Liver (tissue), 9 donors: ENCODE measurements around the gene CCDC91. TPM values are rescaled to one million over a fixed set of nuclear protein-coding genes. Genes with fewer than 3 reads are reported as not detected.

Experiments used
- DNase-seq: peaks from one replicate; pipeline ENCODE4 v3.0.0-alpha.2; 2017; ENCODE audit warnings: low spot score
- H3K27ac ChIP-seq, 2 donors: one replicate each; pipeline ENCODE4 v1.7.0; 2013; ENCODE audit warnings: inconsistent platforms in 2 of 2, low read length in 2 of 2, control low read depth in 1 of 2, low read depth in 1 of 2, mild to moderate bottlenecking in 1 of 2
- H3K27me3 ChIP-seq, 4 donors: one replicate each; pipeline versions ENCODE4 v1.6.1 to v1.7.0; 2013; ENCODE audit warnings: low read length in 3 of 4, inconsistent platforms in 1 of 4, mild to moderate bottlenecking in 1 of 4, moderate library complexity in 1 of 4; ENCODE audit not compliant: control insufficient read depth in 4 of 4, insufficient read depth in 4 of 4
- H3K36me3 ChIP-seq, 4 donors: one replicate each; pipeline versions ENCODE4 v1.6.1 to v1.7.0; 2013; ENCODE audit warnings: low read length in 3 of 4, mild to moderate bottlenecking in 3 of 4, low read depth in 1 of 4, moderate library complexity in 1 of 4; ENCODE audit not compliant: control insufficient read depth in 4 of 4, insufficient read depth in 3 of 4
- H3K4me1 ChIP-seq, 4 donors: one replicate each; pipeline versions ENCODE4 v1.6.1 to v1.7.0; 2013; ENCODE audit warnings: low read length in 3 of 4, mild to moderate bottlenecking in 3 of 4, moderate library complexity in 1 of 4; ENCODE audit not compliant: control insufficient read depth in 4 of 4, insufficient read depth in 4 of 4
- H3K4me3 ChIP-seq, 3 donors: one replicate each; pipeline versions ENCODE4 v1.6.1 to v1.7.0; 2013; ENCODE audit warnings: low read length in 3 of 3, control low read depth in 1 of 3, low read depth in 1 of 3, mild to moderate bottlenecking in 1 of 3
- H3K9ac ChIP-seq, 2 donors: one replicate each; pipeline ENCODE4 v1.7.0; 2013; ENCODE audit warnings: low read length in 2 of 2, mild to moderate bottlenecking in 2 of 2, moderate library complexity in 2 of 2, control low read depth in 1 of 2, low read depth in 1 of 2
- H3K9me3 ChIP-seq, 4 donors: one replicate each; pipeline versions ENCODE4 v1.6.1 to v1.7.0; 2013; ENCODE audit warnings: low read length in 3 of 4; ENCODE audit not compliant: control insufficient read depth in 4 of 4
- GABPA ChIP-seq, 2 donors: IDR thresholded peaks in 1 of 2; conservative IDR thresholded peaks in 1 of 2; 2 replicates each; pipeline ENCODE4 v1.6.1; 2016; ENCODE audit warnings: antibody characterized with exemption in 2 of 2, mild to moderate bottlenecking in 1 of 2, moderate library complexity in 1 of 2
- HNF4A ChIP-seq, 2 donors: conservative IDR thresholded peaks; 2 replicates each; pipeline ENCODE4 v1.6.1; 2016; ENCODE audit warnings: antibody characterized with exemption in 2 of 2, mild to moderate bottlenecking in 2 of 2
- HNF4G ChIP-seq: IDR thresholded peaks from 2 replicates; pipeline ENCODE4 v1.6.1; 2016; ENCODE audit warnings: antibody characterized with exemption
- NR2F2 ChIP-seq: IDR thresholded peaks from 2 replicates; pipeline ENCODE4 v1.6.1; 2016; ENCODE audit warnings: antibody characterized with exemption
- RXRA ChIP-seq, 2 donors: IDR thresholded peaks; 2 replicates each; pipeline ENCODE4 v1.6.1; 2017 to 2018; ENCODE audit warnings: antibody characterized with exemption in 2 of 2, mild to moderate bottlenecking in 1 of 2
- TAF1 ChIP-seq: conservative IDR thresholded peaks from 2 replicates; pipeline ENCODE4 v1.6.1; 2016; ENCODE audit warnings: antibody characterized with exemption, mild to moderate bottlenecking
- YY1 ChIP-seq: IDR thresholded peaks from 2 replicates; pipeline ENCODE4 v1.6.1; 2016; ENCODE audit warnings: antibody characterized with exemption, mild to moderate bottlenecking
- WGBS: extraction: QIAGEN DNeasy Blood & Tissue Kit; methylation state at CpG from one replicate; pipeline ENCODE4 v1.1.7; 2013; 5-methylcytosine and 5-hydroxymethylcytosine counted together
- polyA plus RNA-seq, 2 donors: library from polyadenylated mRNA; stranded (reverse) in 1 of 2; unstranded in 1 of 2; fragments of 200-250 nt in 1 of 2; fragments of >200 nt in 1 of 2; fragmentation: Nextera tagmentation in 1 of 2; extraction: Ambion mirVana in 1 of 2; gene quantifications; one replicate each; pipeline versions ENCODE4 v1.2.1 to v1.2.3, GENCODE V29; 2013 to 2015
- total RNA-seq, 2 donors: library from RNA; depleted of rRNA; stranded (reverse); fragments of >200 nt; gene quantifications; one replicate each; pipeline ENCODE4 v1.2.3, GENCODE V29; 2014
- TF ChIP-seq, protein P1 (sequence below): IDR thresholded peaks from 2 replicates; pipeline ENCODE4 v1.6.1; 2016; ENCODE audit warnings: antibody characterized with exemption
- TF ChIP-seq, protein P2 (sequence below): IDR thresholded peaks from 2 replicates; pipeline ENCODE4 v1.6.1; 2016; ENCODE audit warnings: antibody characterized with exemption
- TF ChIP-seq, protein P3 (sequence below): IDR thresholded peaks from 2 replicates; pipeline ENCODE4 v1.6.1; 2016; ENCODE audit warnings: antibody characterized with exemption, mild to moderate bottlenecking
- TF ChIP-seq, protein P4 (sequence below): IDR thresholded peaks from 2 replicates; pipeline ENCODE4 v1.6.1; 2016; ENCODE audit warnings: antibody characterized with exemption
- donor health status: healthy.
- donor health status: healthy.
- donor health status: healthy.
- donor health status: healthy.
- donor health status: healthy.

CCDC91 gene
- total and polyA plus RNA-seq, 4 donors = 8.4 to 29.0 (median 15.1) TPM

- H3K27ac ChIP-seq = no peak overlapping the region
- peaks cover 0 to 7% (median 2%) of the 10 kb centered on the region in 4 donors for H3K36me3 ChIP-seq
These were observed 269.2 kb downstream of the CCDC91 start for GRCh38 chr12:28459481-28459880.

GRCh38 chr12:28460420-28461130 is 270.3 kb downstream of the CCDC91 start:
- H3K4me3 ChIP-seq = no peak overlapping the region
- H3K9me3 ChIP-seq = no peaks in the 10 kb centered on the region
- no peak for DNase-seq
- H3K4me1 ChIP-seq = no peaks in the 10 kb centered on the region
- H3K27ac ChIP-seq = no peak overlapping the region
- H3K9ac ChIP-seq = no peak overlapping the region
- 88% methylated on average over 2 of the region's 2 CpGs for WGBS
- TF ChIP-seq, protein P1, sequence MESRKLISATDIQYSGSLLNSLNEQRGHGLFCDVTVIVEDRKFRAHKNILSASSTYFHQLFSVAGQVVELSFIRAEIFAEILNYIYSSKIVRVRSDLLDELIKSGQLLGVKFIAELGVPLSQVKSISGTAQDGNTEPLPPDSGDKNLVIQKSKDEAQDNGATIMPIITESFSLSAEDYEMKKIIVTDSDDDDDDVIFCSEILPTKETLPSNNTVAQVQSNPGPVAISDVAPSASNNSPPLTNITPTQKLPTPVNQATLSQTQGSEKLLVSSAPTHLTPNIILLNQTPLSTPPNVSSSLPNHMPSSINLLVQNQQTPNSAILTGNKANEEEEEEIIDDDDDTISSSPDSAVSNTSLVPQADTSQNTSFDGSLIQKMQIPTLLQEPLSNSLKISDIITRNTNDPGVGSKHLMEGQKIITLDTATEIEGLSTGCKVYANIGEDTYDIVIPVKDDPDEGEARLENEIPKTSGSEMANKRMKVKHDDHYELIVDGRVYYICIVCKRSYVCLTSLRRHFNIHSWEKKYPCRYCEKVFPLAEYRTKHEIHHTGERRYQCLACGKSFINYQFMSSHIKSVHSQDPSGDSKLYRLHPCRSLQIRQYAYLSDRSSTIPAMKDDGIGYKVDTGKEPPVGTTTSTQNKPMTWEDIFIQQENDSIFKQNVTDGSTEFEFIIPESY = no peak
- TF ChIP-seq NR2F2 (no peak), TAF1 (no peak), HNF4A (conservative IDR thresholded peaks at IDR 0.05) (no peak), HNF4G (no peak)
- TF ChIP-seq, protein P2, sequence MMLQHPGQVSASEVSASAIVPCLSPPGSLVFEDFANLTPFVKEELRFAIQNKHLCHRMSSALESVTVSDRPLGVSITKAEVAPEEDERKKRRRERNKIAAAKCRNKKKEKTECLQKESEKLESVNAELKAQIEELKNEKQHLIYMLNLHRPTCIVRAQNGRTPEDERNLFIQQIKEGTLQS = no peak
- TF ChIP-seq, protein P3, sequence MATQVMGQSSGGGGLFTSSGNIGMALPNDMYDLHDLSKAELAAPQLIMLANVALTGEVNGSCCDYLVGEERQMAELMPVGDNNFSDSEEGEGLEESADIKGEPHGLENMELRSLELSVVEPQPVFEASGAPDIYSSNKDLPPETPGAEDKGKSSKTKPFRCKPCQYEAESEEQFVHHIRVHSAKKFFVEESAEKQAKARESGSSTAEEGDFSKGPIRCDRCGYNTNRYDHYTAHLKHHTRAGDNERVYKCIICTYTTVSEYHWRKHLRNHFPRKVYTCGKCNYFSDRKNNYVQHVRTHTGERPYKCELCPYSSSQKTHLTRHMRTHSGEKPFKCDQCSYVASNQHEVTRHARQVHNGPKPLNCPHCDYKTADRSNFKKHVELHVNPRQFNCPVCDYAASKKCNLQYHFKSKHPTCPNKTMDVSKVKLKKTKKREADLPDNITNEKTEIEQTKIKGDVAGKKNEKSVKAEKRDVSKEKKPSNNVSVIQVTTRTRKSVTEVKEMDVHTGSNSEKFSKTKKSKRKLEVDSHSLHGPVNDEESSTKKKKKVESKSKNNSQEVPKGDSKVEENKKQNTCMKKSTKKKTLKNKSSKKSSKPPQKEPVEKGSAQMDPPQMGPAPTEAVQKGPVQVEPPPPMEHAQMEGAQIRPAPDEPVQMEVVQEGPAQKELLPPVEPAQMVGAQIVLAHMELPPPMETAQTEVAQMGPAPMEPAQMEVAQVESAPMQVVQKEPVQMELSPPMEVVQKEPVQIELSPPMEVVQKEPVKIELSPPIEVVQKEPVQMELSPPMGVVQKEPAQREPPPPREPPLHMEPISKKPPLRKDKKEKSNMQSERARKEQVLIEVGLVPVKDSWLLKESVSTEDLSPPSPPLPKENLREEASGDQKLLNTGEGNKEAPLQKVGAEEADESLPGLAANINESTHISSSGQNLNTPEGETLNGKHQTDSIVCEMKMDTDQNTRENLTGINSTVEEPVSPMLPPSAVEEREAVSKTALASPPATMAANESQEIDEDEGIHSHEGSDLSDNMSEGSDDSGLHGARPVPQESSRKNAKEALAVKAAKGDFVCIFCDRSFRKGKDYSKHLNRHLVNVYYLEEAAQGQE = no peak
- H3K36me3 ChIP-seq = peaks cover 0 to 7% (median 2%) of the 10 kb centered on the region in 4 donors
- H3K27me3 ChIP-seq = no peaks in the 10 kb centered on the region

More at GRCh38 chr12:28459481-28459880, 269.2 kb downstream of the CCDC91 start:
- WGBS = 77% methylated on average over 3 of the region's 3 CpGs
- H3K4me3 ChIP-seq = no peak overlapping the region
- H3K4me1 ChIP-seq = no peaks in the 10 kb centered on the region
- TF ChIP-seq, protein P3 = no peak
- TF ChIP-seq HNF4G (no peak), RXRA (IDR thresholded peaks at IDR 0.05) (no peak), GABPA (IDR thresholded peaks at IDR 0.05 in 1 of 2, conservative IDR thresholded peaks at IDR 0.05 in 1 of 2) (no peak), YY1 (no peak), TAF1 (no peak)
- TF ChIP-seq, protein P2 = no peak
- TF ChIP-seq, protein P4, sequence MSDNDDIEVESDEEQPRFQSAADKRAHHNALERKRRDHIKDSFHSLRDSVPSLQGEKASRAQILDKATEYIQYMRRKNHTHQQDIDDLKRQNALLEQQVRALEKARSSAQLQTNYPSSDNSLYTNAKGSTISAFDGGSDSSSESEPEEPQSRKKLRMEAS = no peak
- TF ChIP-seq, protein P1 = no peak
- H3K9ac ChIP-seq = no peak overlapping the region
- H3K27me3 ChIP-seq = no peaks in the 10 kb centered on the region
- H3K9me3 ChIP-seq = no peaks in the 10 kb centered on the region
- DNase-seq = no peak
